HS-5 (cell line): ENCODE measurements around the gene SORCS2.

Source experiments
- DNase-seq: peaks from one replicate; pipeline ENCODE4 v3.0.0-alpha.2; 2012; ENCODE audit warnings: low read depth

SORCS2 gene

DNA sequence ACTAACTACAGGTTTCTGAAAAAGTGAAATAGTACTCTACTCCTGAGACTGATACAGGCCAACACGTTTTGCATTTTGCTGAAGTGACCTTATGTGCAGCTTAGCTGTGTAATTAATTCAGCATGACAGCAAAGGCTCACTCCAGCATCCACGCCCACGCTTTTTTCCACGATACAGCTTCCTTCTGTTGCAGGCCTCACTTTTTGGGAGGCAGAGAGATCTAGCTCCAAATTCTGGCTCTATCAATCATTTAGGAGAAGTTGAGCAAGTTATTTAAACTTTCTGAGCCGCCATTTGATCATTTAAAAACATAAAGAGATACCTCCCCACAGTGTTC lies 587.1 kb downstream of the SORCS2 start:
- no peak for DNase-seq

- DNase-seq, result no peak
Measured at GRCh38 chr4:7780751-7781348, 588.5 kb downstream of the SORCS2 start.

- no peak for DNase-seq
Measured at GRCh38 chr4:7781366-7781765, 589.0 kb downstream of the SORCS2 start.

DNA sequence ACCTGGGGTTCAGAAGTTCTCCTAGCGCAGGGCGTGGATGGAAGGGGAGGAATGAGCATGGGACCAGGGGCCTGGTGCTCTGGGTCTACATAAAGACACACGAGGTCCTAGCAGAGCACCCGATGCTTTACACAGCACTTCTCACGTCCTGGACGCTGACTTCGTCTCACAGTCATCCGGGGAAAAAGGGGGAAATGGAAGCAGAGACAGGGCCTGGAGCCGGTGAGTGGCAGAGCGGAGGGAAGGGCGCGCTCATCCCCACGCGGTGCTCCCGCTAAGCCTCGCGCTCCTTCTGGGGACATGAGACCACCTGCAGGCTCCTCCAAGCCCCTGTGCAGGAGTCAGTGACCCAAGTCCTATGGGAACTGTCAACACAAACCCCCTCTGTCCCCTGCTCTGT lies 589.7 kb downstream of the SORCS2 start:
- DNase-seq, result no peak

DNA sequence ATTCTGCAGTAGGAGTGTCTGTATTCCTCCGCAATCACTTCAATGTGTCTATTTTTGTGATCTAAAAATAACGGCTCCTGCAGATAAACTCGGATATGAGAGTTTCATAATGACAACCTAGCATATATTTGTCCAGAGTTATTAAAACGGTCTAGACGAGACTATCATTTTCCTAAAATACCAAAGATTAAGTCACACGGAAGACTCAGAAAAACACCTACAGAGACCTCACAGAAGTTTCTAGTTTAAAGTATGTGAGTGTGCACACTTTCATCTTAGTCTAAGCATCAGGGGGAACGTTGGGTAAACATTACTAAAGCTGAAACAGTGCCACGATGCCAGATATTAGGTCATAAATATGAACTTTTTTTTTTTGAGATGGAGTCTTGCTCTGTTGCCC lies 590.4 kb downstream of the SORCS2 start:
- DNase-seq, result no peak

DNA sequence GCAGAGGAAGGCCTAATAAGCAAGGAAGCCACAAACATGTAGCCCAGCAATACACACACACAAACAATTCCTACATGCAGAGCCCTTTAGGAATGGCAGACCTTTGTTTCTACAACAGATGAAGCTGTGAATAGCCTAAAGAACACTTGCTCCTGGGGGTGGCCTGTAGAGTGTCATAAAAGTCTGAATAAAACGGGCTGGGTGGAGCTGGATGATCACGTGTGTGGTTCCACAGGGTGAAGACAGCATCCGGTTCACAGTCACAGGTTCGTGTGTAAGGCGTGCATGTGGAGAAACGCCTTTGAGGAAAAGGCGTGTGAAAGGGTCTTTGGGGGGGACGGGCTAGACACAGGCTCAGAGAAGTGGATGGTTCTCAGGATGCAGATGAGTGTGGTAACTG lies 591.2 kb downstream of the SORCS2 start:
- no peak for DNase-seq

DNA sequence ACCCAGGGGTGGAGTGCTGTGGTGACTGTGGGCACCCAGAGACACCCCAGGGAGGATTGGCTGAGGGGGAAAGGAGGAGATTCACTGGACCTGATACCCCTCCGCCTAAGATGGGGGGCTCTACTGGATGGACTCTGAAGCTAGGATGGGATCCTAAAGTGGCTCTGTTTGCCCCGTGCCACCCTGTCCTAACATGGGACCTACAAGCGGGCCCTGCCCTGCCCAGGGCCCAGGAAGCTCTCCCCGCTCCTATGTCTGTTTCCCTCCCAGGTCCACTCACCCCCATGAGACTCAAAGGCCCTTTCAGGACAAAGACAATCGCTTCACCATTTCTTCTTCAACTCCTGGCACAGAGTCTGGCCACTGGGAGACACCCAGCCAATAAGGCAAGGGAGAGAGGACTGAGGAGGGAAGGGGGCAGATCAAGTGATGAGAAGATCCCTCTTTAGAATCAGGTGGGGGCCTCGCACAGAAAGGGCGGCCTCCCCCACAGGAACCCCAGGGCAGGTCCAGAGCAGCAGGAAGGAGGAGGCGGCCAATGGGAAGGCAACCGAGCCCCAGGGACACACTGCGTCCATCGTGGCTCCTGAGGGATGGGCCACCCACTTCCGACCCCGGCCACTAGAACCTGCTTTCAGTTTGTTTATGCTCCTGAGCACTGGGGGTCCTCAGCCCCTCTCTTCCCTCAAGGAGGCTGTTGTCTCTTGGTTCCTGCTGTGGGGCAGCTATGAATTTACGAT lies 592.0 kb downstream of the SORCS2 start:
- no peak for DNase-seq

DNA sequence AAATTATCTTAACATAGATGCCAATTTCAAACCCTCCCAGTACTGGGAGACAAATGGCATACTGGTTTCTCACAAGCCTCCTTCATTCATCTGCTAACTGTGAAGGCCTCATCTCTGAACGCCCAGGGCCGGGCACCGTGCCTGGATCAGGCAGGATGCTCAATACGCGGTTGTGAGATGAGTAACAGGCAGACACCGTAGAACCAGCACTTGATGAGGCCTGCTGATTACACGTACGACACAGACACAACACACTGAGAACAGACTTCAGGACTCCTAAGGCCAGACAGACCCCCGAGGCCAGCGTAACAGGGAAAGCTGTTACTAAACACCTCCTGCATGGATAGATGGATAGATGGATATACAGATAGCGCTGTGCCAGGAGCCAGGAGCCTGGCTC lies 592.7 kb downstream of the SORCS2 start:
- DNase-seq, result no peak

- no peak for DNase-seq
Measured at GRCh38 chr4:7786040-7786439, 593.7 kb downstream of the SORCS2 start.

- no peak for DNase-seq
Measured at GRCh38 chr4:7786517-7786916, 594.2 kb downstream of the SORCS2 start.

DNA sequence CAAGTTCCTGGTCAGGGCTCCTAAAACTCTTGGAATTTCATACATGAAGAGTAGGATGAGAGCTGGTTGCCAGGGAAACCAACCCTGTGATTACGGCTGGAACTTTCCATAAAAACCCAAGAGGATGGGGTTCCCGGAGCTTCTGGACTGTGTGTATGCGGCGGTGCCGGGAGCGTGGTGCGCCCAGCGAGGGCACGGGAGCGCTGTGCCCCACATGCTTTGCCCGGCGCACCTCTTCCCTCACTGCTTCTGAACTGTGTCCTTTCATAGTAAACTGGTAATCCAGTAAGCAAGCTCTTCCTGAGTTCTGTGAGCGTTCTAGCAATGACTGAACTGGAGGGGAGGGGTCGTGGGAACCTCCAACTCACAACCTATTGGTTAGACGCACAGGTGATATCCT lies 594.7 kb downstream of the SORCS2 start:
- no peak for DNase-seq

DNA sequence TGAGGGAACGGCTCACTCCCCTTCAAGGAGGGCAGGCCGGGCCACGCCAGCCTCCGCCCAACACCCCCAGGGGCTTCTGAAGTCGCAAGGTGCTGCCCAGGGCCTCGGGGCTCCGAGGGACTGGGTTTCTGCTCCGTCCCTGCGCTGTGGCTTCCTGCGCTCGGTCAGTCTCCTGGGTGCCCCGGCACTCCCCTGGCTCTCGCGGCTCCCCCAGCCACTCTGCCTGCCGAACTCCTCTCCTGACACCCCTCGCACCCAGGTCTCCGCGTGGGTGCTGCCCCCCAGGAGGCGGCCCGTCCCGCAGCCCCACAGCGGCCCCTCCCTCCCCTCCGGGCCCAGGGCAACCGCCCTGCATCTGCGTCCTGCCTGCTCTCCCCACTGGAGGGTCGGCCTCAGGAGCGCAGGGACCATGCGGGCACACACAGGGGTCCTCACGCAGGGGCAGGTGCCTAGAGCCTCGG lies 595.4 kb downstream of the SORCS2 start:
- DNase-seq, result no peak

DNA sequence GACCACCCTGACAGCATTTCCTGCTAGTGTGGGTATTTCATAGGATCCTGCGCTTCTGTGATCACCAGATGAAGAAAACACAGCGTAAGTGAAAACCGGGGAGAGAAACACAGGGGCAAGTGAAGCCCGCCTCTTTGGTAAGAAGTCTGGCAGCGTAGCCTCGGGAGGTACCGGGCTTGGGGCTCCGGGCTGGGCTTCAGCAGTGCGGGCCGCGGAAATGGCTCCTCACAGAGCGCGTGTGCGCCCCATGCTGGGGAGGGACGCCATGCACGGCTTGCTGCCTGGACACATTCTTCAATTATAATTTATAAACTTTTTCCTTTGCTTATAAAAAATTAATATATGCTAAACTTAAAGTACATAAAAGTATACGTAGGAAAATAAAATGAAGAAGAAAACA lies 595.9 kb downstream of the SORCS2 start:
- DNase-seq, result no peak

- DNase-seq, result no peak
Measured at GRCh38 chr4:7788694-7789425, 596.5 kb downstream of the SORCS2 start.

- no peak for DNase-seq
Measured at GRCh38 chr4:7790023-7790422, 597.7 kb downstream of the SORCS2 start.

- no peak for DNase-seq
Measured at GRCh38 chr4:7790999-7791398, 598.7 kb downstream of the SORCS2 start.
